HG03108 (cell line): ENCODE measurements around the gene DUOX2.
"Not testable (repeated sequence)": the region's sequence is repeated elsewhere in the genome, so short reads cannot be mapped to it uniquely, and the experiment has no call there.

Source experiments
- ATAC-seq: cut with Tn5 transposase; IDR thresholded peaks from one replicate; pipeline ENCODE4 v1.9.1; 2021; ENCODE audit warnings: moderate library complexity; ENCODE audit not compliant: unreplicated experiment

DUOX2 gene

GRCh38 chr15:45077391-45077790, 36.6 kb downstream of the DUOX2 start:
- ATAC-seq, result not testable (repeated sequence)

GRCh38 chr15:45075440-45076320, 38.3 kb downstream of the DUOX2 start:
- not testable (repeated sequence) for ATAC-seq

- not testable (repeated sequence) for ATAC-seq
These were observed 40.4 kb downstream of the DUOX2 start for GRCh38 chr15:45073602-45074001.

GRCh38 chr15:45069942-45070360, 44.0 kb downstream of the DUOX2 start:
- ATAC-seq, result not testable (repeated sequence)

- ATAC-seq, result no peak
These were observed 49.6 kb downstream of the DUOX2 start for GRCh38 chr15:45064386-45064785.

GRCh38 chr15:45062301-45062700, 51.7 kb downstream of the DUOX2 start:
- not testable (repeated sequence) for ATAC-seq

- ATAC-seq, result not testable (repeated sequence)
These were observed 55.0 kb downstream of the DUOX2 start for GRCh38 chr15:45058690-45059675.

GRCh38 chr15:45052676-45053075, 61.3 kb downstream of the DUOX2 start:
- not testable (repeated sequence) for ATAC-seq

- no peak for ATAC-seq
These were observed 63.4 kb downstream of the DUOX2 start for GRCh38 chr15:45050587-45050986.

- ATAC-seq, result no peak
These were observed 65.0 kb downstream of the DUOX2 start for GRCh38 chr15:45048794-45049631.

- not testable (repeated sequence) for ATAC-seq
These were observed 65.6 kb downstream of the DUOX2 start for GRCh38 chr15:45048449-45048793.

GRCh38 chr15:45044270-45044669, 69.7 kb downstream of the DUOX2 start:
- not testable (repeated sequence) for ATAC-seq

GRCh38 chr15:45042859-45043258, 71.1 kb downstream of the DUOX2 start:
- not testable (repeated sequence) for ATAC-seq
